Prostate gland (tissue), 2 donors: ENCODE results near the gene TRMT112. TPM values are rescaled to one million over a fixed set of nuclear protein-coding genes. Genes with fewer than 3 reads are reported as not detected.

Experiments used
- DNase-seq: peaks from one replicate; pipeline ENCODE4 v3.0.0-alpha.2; 2019; ENCODE audit warnings: low spot score
- H3K27ac ChIP-seq, 2 donors: fragments of 200-600 bp; sonication (generic); 2 replicates each; pipeline ENCODE4 v1.5.1; 2017 to 2019
- H3K27me3 ChIP-seq: fragments of 200-600 bp; sonication (generic); replicated peaks from 2 replicates; pipeline ENCODE4 v1.5.1; 2019; ENCODE audit not compliant: insufficient read depth
- H3K36me3 ChIP-seq, 2 donors: fragments of 200-600 bp; sonication (generic); 1 replicate in 1 of 2; 2 replicates in 1 of 2; pipeline versions ENCODE4 v1.5.1 to v1.8.1; 2017 to 2019
- H3K4me1 ChIP-seq: fragments of 200-600 bp; sonication (generic); replicated peaks from 2 replicates; pipeline ENCODE4 v1.5.1; 2019
- H3K4me3 ChIP-seq, 2 donors: fragments of 200-600 bp; sonication (generic); 2 replicates each; pipeline ENCODE4 v1.5.1; 2017 to 2019
- H3K9me3 ChIP-seq: fragments of 200-600 bp; sonication (generic); 2 replicates; pipeline ENCODE4 v1.5.1; 2017
- POLR2A ChIP-seq: fragments of 450-650 bp; IDR thresholded peaks from one replicate; pipeline ENCODE4 v1.6.1; 2016; ENCODE audit warnings: antibody characterized with exemption, mild to moderate bottlenecking
- POLR2AphosphoS5 ChIP-seq: sonication (generic); formaldehyde crosslinking; IDR thresholded peaks from one replicate; pipeline ENCODE4 v1.6.1; 2017; ENCODE audit warnings: antibody characterized with exemption
- WGBS: methylation state at CpG from one replicate; pipeline ENCODE4 v1.1.5; 2018; 5-methylcytosine and 5-hydroxymethylcytosine counted together
- intact Hi-C: fragments of 100-400 bp; cut with DNase I; formaldehyde crosslinking; loops from one replicate; pipeline ENCODE4 v1.14.2; 2022
- total RNA-seq, 2 donors: library from RNA; depleted of rRNA; stranded (reverse); fragments of >200 nt; gene quantifications; one replicate each; pipeline ENCODE4 v1.1.0, GENCODE V29; 2016
- TF ChIP-seq, protein P1 (sequence below), 4 experiments: fragments of 200-600 bp in 2 of 4; fragments of 450-650 bp in 2 of 4; sonication (generic) in 2 of 4; IDR thresholded peaks; 1 replicate in 3 of 4; 2 replicates in 1 of 4; pipeline ENCODE4 v1.5.1; 2016 to 2019; ENCODE audit warnings: antibody characterized with exemption in 4 of 4, mild to moderate bottlenecking in 2 of 4, moderate library complexity in 2 of 4

The TRMT112 gene
- total RNA-seq, 2 donors from 2014 or later = 328 to 400 TPM

DNA sequence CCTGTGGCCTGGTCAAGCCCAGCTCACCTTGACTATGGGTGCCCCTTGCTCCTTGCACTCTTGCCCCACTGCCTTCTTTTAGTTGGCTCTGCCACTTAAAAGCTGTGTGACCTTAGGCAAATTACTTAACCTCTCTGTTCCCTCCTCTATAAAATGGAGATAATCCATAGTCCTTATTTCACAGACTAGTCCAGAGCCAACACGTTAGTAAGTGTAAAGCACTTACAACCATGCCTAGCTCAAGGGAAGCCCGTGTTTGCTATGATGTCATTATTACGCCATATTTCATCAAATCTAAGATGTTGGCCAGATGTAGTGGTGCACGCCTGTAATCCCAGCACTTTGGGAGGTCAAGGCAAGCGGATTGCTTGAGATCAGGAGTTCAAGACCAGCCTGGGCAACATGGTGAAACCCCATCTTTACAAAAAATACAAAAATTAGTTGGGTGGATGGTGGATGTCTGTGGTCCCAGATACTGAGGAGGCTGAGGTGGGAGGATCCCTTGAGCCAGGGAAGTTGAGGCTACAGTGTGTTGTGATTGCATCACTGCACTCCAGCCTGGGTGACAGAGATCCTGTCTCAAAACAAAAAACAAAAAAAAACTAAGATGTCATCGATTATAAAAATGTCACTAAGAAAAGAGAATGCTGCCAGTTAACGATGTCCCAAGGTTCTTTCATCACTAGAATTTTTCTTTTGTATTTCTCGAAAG is 20.3 kb upstream of the TRMT112 start:
- H3K27me3 ChIP-seq = no peaks in the 10 kb centered on the region
- H3K27ac ChIP-seq = no peak overlapping the region
- H3K36me3 ChIP-seq = no peaks in the 10 kb centered on the region
- no peak for DNase-seq
- H3K9me3 ChIP-seq = no peaks in the 10 kb centered on the region
- intact Hi-C loops = no loop called here
- peaks cover 4% of the 10 kb centered on the region for H3K4me1 ChIP-seq
- 58% methylated on average over 8 of the region's 8 CpGs for WGBS
- H3K4me3 ChIP-seq = no peak overlapping the region
- TF ChIP-seq POLR2A (no peak), POLR2AphosphoS5 (no peak)
- TF ChIP-seq, protein P1, sequence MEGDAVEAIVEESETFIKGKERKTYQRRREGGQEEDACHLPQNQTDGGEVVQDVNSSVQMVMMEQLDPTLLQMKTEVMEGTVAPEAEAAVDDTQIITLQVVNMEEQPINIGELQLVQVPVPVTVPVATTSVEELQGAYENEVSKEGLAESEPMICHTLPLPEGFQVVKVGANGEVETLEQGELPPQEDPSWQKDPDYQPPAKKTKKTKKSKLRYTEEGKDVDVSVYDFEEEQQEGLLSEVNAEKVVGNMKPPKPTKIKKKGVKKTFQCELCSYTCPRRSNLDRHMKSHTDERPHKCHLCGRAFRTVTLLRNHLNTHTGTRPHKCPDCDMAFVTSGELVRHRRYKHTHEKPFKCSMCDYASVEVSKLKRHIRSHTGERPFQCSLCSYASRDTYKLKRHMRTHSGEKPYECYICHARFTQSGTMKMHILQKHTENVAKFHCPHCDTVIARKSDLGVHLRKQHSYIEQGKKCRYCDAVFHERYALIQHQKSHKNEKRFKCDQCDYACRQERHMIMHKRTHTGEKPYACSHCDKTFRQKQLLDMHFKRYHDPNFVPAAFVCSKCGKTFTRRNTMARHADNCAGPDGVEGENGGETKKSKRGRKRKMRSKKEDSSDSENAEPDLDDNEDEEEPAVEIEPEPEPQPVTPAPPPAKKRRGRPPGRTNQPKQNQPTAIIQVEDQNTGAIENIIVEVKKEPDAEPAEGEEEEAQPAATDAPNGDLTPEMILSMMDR (IDR thresholded peaks at IDR 0.05) = no peak

DNA sequence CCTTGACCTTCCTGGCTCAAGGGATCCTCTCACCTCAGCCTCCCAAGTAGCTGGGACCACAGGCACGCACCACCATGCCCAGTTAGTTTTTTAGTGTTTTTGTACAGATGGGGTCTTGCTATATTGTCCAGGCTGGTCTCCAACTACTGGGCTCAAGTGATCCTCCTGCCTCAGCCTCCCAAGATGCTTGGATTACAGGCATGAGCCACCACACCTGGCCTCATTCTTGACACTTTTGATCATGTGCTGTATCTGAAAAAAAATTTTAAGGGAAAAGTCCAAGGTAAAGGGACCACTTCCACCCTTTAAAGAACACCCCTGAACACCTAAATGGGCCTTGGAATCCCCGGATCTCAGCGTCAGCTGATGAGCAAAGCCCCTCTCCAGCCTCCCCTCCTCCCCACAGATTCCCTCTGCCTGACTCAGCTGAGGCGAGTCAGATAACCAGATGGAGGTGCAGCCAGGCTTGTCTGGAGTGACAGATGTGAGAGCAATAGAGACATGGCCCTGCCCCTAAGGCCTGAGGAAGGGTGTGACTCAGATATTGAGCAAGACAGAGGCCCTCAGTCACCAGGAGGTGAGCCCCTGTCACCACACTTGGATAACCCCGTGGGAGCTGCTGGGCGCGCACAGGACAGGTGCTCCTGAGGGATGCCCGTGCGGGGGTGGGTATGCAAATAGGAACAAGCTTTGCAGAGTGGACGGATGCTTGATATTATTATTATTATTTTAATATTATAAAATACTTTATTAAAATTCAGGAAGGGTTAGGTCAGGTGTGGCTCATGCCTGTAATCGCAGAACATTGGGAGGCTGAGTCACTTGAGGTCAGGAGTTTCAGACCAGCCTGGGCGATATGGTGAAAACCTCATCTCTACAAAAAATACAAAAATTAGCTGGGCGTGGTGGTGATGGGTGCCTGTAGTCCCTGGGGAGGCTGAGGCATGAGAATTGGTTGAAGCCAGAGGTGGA is 17.7 kb upstream of the TRMT112 start:
- intact Hi-C loops = no loop called here
- Histone ChIP-seq H3K27me3 (no peaks in the 10 kb centered on the region), H3K4me3 (no peak overlapping the region), H3K4me1 (no peaks in the 10 kb centered on the region), H3K36me3 (no peaks in the 10 kb centered on the region), H3K27ac (no peak overlapping the region), H3K9me3 (no peaks in the 10 kb centered on the region)
- DNase-seq = no peak
- TF ChIP-seq, protein P1 (IDR thresholded peaks at IDR 0.05) = peak in 1 of 4 experiments; percentile 15
- peak; percentile 10 for TF ChIP-seq POLR2AphosphoS5
- no peak for TF ChIP-seq POLR2A
- 74% methylated on average over 13 of the region's 13 CpGs for WGBS

DNA sequence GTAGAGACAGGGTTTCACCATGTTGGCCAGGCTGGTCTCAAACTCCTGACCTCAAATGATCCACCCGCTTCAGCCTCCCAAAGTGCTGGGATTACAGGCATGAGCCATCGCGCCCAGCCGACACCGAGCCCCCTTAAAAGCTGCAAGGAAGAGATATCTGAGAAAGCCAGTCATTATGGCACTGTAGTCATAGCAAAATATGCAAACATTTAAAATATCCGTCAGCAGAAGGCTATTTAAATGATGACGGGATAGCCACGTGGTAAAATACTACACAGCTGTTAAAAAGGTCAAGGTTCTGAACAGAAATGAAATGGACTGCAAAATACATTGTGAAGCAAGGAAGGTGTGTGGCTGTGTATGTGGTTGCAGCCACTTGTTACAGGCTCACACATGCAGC is 16.2 kb upstream of the TRMT112 start:
- Histone ChIP-seq H3K9me3 (no peaks in the 10 kb centered on the region), H3K4me1 (peaks cover 2% of the 10 kb centered on the region), H3K27me3 (no peaks in the 10 kb centered on the region), H3K36me3 (no peaks in the 10 kb centered on the region), H3K27ac (no peak overlapping the region), H3K4me3 (no peak overlapping the region)
- intact Hi-C loops = no loop called here
- DNase-seq = no peak
- TF ChIP-seq POLR2AphosphoS5 (no peak), POLR2A (no peak)
- TF ChIP-seq, protein P1 (IDR thresholded peaks at IDR 0.05) = no peak
- 92% methylated on average over 8 of the region's 8 CpGs for WGBS

DNA sequence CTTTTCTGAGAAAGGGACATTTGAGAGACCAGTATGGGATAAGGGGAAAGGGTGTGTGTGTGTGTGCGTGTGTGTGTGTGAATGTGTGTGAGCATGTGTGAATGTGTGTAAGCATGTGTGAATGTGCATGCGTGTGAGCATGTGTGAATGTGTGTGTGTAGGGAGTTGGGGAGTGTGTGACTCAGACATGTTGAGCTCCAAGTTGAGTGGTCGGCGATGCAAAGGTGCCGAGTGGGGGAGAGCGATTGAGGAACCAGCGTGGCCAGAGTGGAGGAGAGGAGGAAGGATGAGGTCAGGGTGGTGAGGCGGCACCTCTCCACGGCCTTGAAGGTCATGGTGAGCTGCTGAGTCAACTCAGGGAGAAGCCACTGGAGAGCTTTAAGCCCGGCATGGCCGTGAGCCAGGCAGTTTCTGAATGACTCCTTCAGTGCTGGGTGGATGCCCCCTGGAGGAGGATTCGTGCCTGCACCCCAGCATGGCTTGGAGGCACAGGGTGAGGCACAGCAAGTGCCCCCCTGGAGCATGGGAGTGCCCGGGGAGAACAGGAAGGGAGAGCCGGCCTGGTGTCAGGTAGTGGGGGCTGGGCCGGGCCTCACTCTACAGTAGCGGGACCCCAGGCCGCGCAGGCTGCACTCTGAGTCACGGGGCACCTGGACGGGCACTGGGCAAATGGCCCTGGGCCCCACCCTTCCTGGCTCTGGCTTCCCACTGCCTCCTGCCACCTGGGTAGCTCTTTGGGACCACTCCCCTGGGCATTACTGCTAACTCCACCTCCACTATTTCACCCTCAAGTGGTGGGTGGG is 14.4 kb upstream of the TRMT112 start:
- Histone ChIP-seq H3K36me3 (no peaks in the 10 kb centered on the region), H3K9me3 (no peaks in the 10 kb centered on the region), H3K4me1 (peaks cover 2% of the 10 kb centered on the region), H3K27me3 (no peaks in the 10 kb centered on the region), H3K27ac (no peak overlapping the region), H3K4me3 (no peak overlapping the region)
- 44% methylated on average over 17 of the region's 20 CpGs for WGBS
- DNase-seq = peak; percentile 58
- TF ChIP-seq, protein P1 (IDR thresholded peaks at IDR 0.05) = peak in 2 of 4 experiments; percentile 44 to 75
- peak; percentile 14 for TF ChIP-seq POLR2AphosphoS5
- no peak for TF ChIP-seq POLR2A
- intact Hi-C loops = no loop called here
